ENCODE data around the gene VTI1A. TPM values are rescaled to one million over a fixed set of nuclear protein-coding genes. Genes with fewer than 3 reads are reported as not detected.
A peak's percentile ranks its signal among the peaks of the same experiment; 100 is the strongest.

VTI1A gene
- total RNA-seq, 1 experiment from 2014 or later = 22.0 TPM

- no peaks in the 10 kb centered on the region for H3K9me3 ChIP-seq (ENCODE audit: control insufficient read depth, low read depth, low read length)
- Mint-ChIP-seq H3K27me3 (ENCODE audit: low read depth) (no peaks in the 10 kb centered on the region), H3K4me3 (no peak overlapping the region), H3K36me3 (ENCODE audit: insufficient read depth in 1 of 3, low read depth in 3 of 3) (no peaks in the 10 kb centered on the region), H3K27ac (peak overlapping the region; percentile 38 to 80 (median 78); a peak in 3 of 7 replicates), H3K4me1 (peaks cover 22 to 24% of the 10 kb centered on the region in 2 experiments), H3K9me3 (no peaks in the 10 kb centered on the region)
- H2BK5ac ChIP-seq (ENCODE audit: insufficient read length, low read length) = no peak overlapping the region
- H4K5ac ChIP-seq (ENCODE audit: insufficient read length, low read depth, low read length) = no peak overlapping the region
- H2BK20ac ChIP-seq (ENCODE audit: low read depth, low read length, poor library complexity, severe bottlenecking) = no peak overlapping the region
- H4K20me1 ChIP-seq (ENCODE audit: control insufficient read depth, insufficient read depth, insufficient read length) = no peaks in the 10 kb centered on the region
- no peak for DNase-seq
- no peaks in the 10 kb centered on the region for H3K27me3 ChIP-seq (ENCODE audit: insufficient read depth, low read length)
- peaks cover 2% of the 10 kb centered on the region; the same call in 1 of the 2 replicates for H3K4me1 ChIP-seq (ENCODE audit: insufficient read depth, low read length)
- H4K91ac ChIP-seq (ENCODE audit: insufficient read length, low read depth, low read length) = no peak overlapping the region
- H3K27ac ChIP-seq (ENCODE audit: insufficient read length, low read depth, low read length) = no peak overlapping the region
- no peak overlapping the region for H2BK12ac ChIP-seq (ENCODE audit: insufficient read length, low read depth, low read length)
- H2BK120ac ChIP-seq (ENCODE audit: low read depth, low read length, poor library complexity, severe bottlenecking) = no peak overlapping the region
- H3K79me2 ChIP-seq (ENCODE audit: insufficient read depth, low read length) = no peaks in the 10 kb centered on the region
- H2AFZ ChIP-seq (ENCODE audit: low read length) = no peak overlapping the region
- no peak overlapping the region for H3K4ac ChIP-seq (ENCODE audit: low read depth, low read length)
- H3K4me2 ChIP-seq (ENCODE audit: insufficient read depth, insufficient read length, low read length) = no peak overlapping the region
- H3K9ac ChIP-seq (ENCODE audit: extremely low read depth, insufficient read length, low read length) = no peak overlapping the region
- H3T11ph ChIP-seq (ENCODE audit: low read length) = no peak overlapping the region
- TF ChIP-seq CTCF (conservative IDR thresholded peaks at IDR 0.05) = no peak
- no peak overlapping the region for H3K23ac ChIP-seq (ENCODE audit: insufficient read length, low read depth, low read length)
- no peaks in the 10 kb centered on the region for H3K79me1 ChIP-seq (ENCODE audit: insufficient read depth, low read depth, low read length, poor library complexity, severe bottlenecking)
- no peak overlapping the region for H4K8ac ChIP-seq (replicated peaks; ENCODE audit: insufficient read length, low read depth, low read length)
- H3K56ac ChIP-seq (ENCODE audit: insufficient read length, low read depth, low read length) = no peak overlapping the region
- H3K18ac ChIP-seq (ENCODE audit: insufficient read length, low read depth, low read length) = no peak overlapping the region
- no peak overlapping the region for H2AK5ac ChIP-seq (ENCODE audit: insufficient read length, low read length)
- no peak overlapping the region for H2BK15ac ChIP-seq (ENCODE audit: low read depth, low read length)
- WGBS (ENCODE audit: extremely low coverage, insufficient read length, low lambda C conversion rate) = no CpG with 5 or more reads among the region's 4 CpGs
- no peaks in the 10 kb centered on the region for H3K23me2 ChIP-seq (ENCODE audit: insufficient read length, low read depth, low read length, poor library complexity, severe bottlenecking)
- no peak overlapping the region for H3K14ac ChIP-seq (ENCODE audit: insufficient read depth, low read length)
Observed at GRCh38 chr10:112687647-112688046, 240.6 kb downstream of the VTI1A start.

All from H9 (cell line).